AG04450 (cell line): ENCODE results near the gene AAR2. TPM values are rescaled to one million over a fixed set of nuclear protein-coding genes. Genes with fewer than 3 reads are reported as not detected.

Experiments used
- CTCF ChIA-PET: fragments of 300-600, 350-600 bp; formaldehyde crosslinking; extraction: SDS; loops from one replicate; lab custom pipeline; 2022; ENCODE audit warnings: antibody characterized with exemption, inconsistent platforms; lab: Charles Lee
- POLR2A ChIA-PET: fragments of 350-600 bp; formaldehyde crosslinking; extraction: SDS; loops from one replicate; lab custom pipeline; 2021; ENCODE audit warnings: antibody characterized with exemption, inconsistent platforms; lab: Yijun Ruan, JAX
- DNase-seq: peaks from one replicate; pipeline ENCODE4 v3.0.0-alpha.2; 2011; ENCODE audit warnings: low read depth, low spot score
- H3K27ac ChIP-seq: one replicate; pipeline ENCODE4 v1.5.1; 2012; ENCODE audit warnings: low read depth, low read length, control low read depth
- H3K27me3 ChIP-seq: one replicate; pipeline ENCODE4 v1.6.0; 2012; ENCODE audit warnings: low read length; ENCODE audit not compliant: control insufficient read depth, insufficient read depth
- H3K4me3 ChIP-seq: 2 replicates; pipeline ENCODE4 v1.5.1; 2011; ENCODE audit warnings: mild to moderate bottlenecking, low read depth, low read length, control low read depth
- H3K9me3 ChIP-seq: 2 replicates; pipeline ENCODE4 v1.5.1; 2012; ENCODE audit warnings: low read length; ENCODE audit not compliant: control insufficient read depth, insufficient read depth
- CTCF ChIP-seq: IDR thresholded peaks from 2 replicates; pipeline ENCODE4 v1.5.1; 2011; ENCODE audit warnings: low read depth, low read length, control low read depth, inconsistent platforms
- polyA plus RNA-seq: library from polyadenylated mRNA; depleted of rRNA; stranded (reverse); fragments of >200 nt; gene quantifications from 2 replicates; pipeline ENCODE4 v1.2.3, GENCODE V29; 2011

AAR2 gene
- polyA plus RNA-seq, 1 experiment: 25.3 TPM

DNA sequence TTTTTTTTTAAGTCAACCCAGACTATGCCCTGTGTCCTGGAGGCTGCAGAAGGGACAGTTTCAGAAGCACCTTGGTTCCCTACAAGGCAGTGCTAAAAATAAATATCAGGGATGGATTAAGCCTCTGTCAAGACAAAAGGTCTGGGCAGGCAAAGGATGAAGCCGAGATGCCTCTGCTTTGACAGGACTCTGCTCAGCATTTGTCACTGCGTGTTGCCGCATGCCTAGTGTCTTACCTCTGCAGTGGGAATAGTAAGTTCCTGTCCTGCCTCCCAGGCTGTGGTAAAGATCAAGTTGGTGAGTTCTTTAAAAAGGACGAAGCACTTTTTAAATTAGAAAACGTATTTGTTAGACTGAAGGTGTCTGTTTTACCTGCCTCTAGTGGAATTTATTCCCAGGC, 15.1 kb downstream of the AAR2 start:
- TF ChIP-seq CTCF: no peak
- Histone ChIP-seq H3K27me3 (no peaks in the 10 kb centered on the region), H3K4me3 (no peak overlapping the region), H3K27ac (no peak overlapping the region), H3K9me3 (no peaks in the 10 kb centered on the region)
- ChIA-PET POLR2A (no interaction called here), CTCF (no interaction called here)
- no peak for DNase-seq

GRCh38 chr20:36252511-36252910, 16.2 kb downstream of the AAR2 start:
- no peak for DNase-seq
- no peak for TF ChIP-seq CTCF
- no peaks in the 10 kb centered on the region for H3K9me3 ChIP-seq
- no peak overlapping the region for H3K27ac ChIP-seq
- POLR2A ChIA-PET: no interaction called here
- CTCF ChIA-PET: interaction anchor here (0.5 to 0.6 kb wide), 2 partner anchors 258 to 521 kb away, joined by 3 read pairs; partner anchors contain the start of gene DSN1
- no peak overlapping the region for H3K4me3 ChIP-seq
- no peaks in the 10 kb centered on the region for H3K27me3 ChIP-seq

GRCh38 chr20:36253036-36253435, 16.8 kb downstream of the AAR2 start:
- TF ChIP-seq CTCF: no peak
- no peak for DNase-seq
- Histone ChIP-seq H3K27ac (no peak overlapping the region), H3K27me3 (no peaks in the 10 kb centered on the region), H3K4me3 (no peak overlapping the region), H3K9me3 (no peaks in the 10 kb centered on the region)
- ChIA-PET CTCF (interaction anchor here (0.5 to 0.6 kb wide), 2 partner anchors 258 to 521 kb away, joined by 3 read pairs; partner anchors contain the start of gene DSN1), POLR2A (no interaction called here)

DNA sequence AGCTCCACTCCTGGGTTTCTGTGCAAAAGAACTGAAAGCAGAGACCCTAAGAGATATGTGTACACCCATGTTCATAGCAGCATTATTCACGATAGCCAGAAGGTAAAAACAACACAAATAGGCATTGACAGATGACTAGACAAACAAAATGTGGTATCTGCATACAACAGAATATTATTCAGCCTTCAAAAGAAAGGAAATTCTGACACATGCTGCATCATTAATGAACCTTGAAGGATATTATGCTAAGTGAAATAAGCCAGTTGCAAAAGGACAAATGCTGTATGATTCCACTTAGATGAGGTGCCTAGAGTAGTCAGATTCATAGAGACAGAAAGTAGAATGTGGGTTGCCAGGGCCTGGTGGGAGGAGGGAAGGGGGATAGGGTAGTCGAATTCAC, 17.8 kb downstream of the AAR2 start:
- TF ChIP-seq CTCF: no peak
- CTCF ChIA-PET: no interaction called here
- POLR2A ChIA-PET: no interaction called here

DNA sequence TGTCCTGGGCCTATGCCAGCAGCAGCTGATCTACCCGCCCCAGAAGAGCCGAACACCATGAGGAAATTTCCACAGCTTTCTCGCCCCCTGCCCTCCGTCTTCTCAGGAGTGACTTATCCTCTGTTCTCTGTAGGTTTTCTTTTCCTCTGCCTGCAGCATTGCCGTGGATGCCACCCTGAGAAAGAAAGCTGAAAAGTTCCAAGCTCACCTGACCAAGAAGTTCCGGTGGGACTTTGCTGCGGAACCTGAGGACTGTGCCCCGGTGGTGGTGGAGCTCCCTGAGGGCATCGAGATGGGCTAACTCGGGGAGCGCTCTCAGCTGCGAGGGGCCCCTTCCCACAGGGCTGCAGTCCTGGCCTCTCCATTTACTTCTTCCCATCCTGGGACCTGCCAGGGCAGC, 19.2 kb downstream of the AAR2 start:
- H3K9me3 ChIP-seq: no peaks in the 10 kb centered on the region
- H3K4me3 ChIP-seq: no peak overlapping the region
- CTCF ChIA-PET: no interaction called here
- TF ChIP-seq CTCF: no peak
- POLR2A ChIA-PET: no interaction called here
- no peaks in the 10 kb centered on the region for H3K27me3 ChIP-seq
- no peak for DNase-seq
- H3K27ac ChIP-seq: no peak overlapping the region

More for the DNA sequence above, 17.8 kb downstream of the AAR2 start:
- Histone ChIP-seq H3K27me3 (no peaks in the 10 kb centered on the region), H3K27ac (no peak overlapping the region), H3K9me3 (no peaks in the 10 kb centered on the region), H3K4me3 (no peak overlapping the region)
- DNase-seq: no peak
